NCI-H510A (cell line): ENCODE measurements around the gene VWA8.
"Not testable (repeated sequence)": the region's sequence is repeated elsewhere in the genome, so short reads cannot be mapped to it uniquely, and the experiment has no call there.

ENCODE experiments used
- DNase-seq: peaks from one replicate; lab custom pipeline; 2025; lab: John Stamatoyannopoulos, UW

The VWA8 gene

GRCh38 chr13:41922894-41923293 is 38.0 kb downstream of the VWA8 start:
- DNase-seq = not testable (repeated sequence)

DNA sequence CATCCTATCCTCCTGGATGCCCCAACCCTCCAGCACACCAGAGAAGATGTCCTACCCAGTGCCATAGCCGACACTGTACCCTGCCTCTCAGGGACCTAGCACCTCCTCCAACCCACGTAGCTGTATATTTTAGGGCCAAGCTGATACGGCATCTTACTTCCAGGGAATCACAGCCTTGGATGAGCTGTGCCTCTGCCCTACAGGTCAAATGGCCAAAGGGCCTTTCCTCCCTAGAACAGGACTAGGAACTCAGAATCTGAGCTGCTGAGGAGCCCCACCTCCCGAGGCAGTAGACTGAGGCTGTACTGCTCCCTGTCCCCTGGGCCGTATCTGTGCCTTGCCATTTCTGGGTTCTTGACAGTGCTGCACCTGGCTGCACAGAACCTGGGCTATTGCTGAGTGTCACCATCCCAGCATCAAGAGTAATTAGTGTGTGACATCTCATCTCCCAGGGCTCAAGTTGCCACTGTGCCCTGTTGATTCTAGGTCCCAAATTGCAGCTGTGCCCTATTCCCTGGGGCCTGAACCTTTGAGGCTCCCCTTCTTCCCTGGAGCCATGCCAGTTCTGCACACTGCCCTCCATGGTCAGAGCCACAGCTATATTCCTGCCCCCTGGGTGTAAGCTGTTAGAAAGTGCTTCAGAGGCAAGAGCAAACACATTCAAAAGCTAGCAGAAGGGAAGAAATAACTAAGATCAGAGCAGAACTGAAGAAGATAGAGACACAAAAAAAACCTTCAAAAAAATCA is 41.0 kb downstream of the VWA8 start:
- no peak for DNase-seq

- DNase-seq = no peak
Measured at GRCh38 chr13:41919031-41919740, 41.7 kb downstream of the VWA8 start.

GRCh38 chr13:41917641-41918040 is 43.3 kb downstream of the VWA8 start:
- DNase-seq = no peak

DNA sequence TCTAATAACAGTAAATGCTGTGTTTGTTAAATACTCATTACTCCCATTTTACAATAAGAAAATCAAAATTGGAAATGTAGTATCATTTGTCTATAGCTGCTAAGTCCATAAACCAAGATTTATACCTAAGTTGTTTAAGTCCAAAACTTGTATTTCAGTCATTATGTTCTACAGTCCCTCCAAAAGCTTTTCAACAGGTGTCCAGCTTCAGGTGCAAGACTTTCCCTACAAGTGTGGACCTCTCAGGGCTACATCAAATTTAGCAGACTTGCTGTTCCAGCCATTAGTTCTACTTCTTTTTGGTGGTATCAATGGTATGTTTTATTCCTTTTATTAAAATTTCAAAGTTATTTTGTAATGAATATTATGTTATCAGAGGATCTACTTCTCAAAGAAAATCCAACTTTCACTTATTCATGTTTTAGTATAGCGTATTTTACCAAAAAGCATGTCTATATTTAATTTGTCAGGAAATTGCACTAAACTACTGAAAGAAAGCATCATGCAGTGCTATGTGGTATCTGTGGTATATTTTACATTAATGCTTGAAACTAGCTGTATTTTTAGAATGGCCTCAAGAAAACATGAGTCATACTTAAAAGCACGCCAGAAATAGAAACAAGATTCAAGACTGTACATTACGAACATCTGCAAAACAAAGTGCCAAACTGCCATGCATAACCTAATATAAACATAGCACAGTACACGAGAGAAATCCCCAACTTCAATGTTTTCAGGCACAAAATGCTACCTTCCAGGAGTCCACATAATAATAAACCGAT is 44.5 kb downstream of the VWA8 start:
- DNase-seq = no peak

DNA sequence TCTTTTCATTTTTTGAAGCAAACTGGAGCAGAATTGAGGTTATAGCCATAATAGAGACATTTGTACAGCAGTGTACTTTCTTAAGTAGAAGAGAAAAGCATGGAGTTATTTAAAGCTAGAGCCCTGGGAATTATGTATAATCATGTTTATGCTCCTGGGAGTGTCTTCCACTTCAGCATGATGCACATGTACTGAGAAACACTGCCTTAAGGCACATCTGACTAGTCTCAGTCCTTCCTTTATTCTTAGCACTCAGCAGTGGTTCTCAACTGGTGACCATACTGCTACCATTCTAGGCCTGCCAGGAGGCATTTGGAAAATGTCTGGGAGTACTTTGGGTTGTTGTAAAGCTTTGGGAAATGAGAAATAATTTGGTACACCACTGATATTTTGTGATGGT is 45.8 kb downstream of the VWA8 start:
- DNase-seq = no peak

DNA sequence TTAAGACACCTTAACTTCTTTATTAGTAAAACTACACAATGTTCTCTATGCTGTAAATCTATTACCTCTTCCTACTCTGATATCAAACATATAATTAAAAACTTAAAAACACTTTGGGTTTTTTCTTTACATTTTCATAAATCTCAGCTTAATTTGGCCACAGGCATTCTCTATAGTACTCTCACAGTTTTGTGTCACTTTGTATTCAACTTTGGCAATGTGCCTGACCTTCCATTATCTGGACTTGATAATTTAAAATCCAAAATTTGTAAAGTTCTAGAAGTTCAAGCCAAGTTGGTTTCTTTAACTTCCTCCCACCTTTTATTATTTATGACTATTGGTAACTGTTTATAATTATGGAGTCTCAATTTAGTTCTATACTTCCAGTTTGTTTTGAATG is 46.4 kb downstream of the VWA8 start:
- DNase-seq = no peak

- DNase-seq = no peak
Measured at GRCh38 chr13:41909506-41909905, 51.4 kb downstream of the VWA8 start.

GRCh38 chr13:41905600-41906254 is 55.2 kb downstream of the VWA8 start:
- no peak for DNase-seq

GRCh38 chr13:41900918-41901317 is 60.0 kb downstream of the VWA8 start:
- no peak for DNase-seq

GRCh38 chr13:41898411-41898810 is 62.5 kb downstream of the VWA8 start:
- DNase-seq = not testable (repeated sequence)

GRCh38 chr13:41897126-41897525 is 63.8 kb downstream of the VWA8 start:
- DNase-seq = no peak

GRCh38 chr13:41895478-41895877 is 65.4 kb downstream of the VWA8 start:
- no peak for DNase-seq

- no peak for DNase-seq
Measured at GRCh38 chr13:41891119-41891518, 69.8 kb downstream of the VWA8 start.

DNA sequence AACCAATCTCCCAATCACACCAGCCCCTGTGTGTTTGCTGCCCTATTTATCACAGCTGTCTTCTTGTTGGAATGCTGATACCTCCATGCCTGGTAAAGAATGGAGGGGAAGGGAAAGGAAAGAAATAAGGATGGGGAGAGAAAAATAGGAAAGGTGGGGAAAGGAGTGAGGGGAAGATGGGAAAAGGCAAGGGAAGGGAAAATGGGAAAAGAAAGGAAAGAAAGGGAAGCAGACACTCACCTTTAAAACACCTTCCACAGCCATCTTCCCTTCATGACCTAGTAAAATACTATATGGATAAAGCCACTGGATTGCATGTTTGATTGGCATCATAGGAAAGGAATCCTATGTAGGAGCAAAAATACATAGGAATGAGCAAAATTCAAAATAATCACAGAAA is 77.8 kb downstream of the VWA8 start:
- no peak for DNase-seq

GRCh38 chr13:41881890-41882289 is 79.0 kb downstream of the VWA8 start:
- not testable (repeated sequence) for DNase-seq

- DNase-seq = no peak
Measured at GRCh38 chr13:41880966-41881365, 79.9 kb downstream of the VWA8 start.

DNA sequence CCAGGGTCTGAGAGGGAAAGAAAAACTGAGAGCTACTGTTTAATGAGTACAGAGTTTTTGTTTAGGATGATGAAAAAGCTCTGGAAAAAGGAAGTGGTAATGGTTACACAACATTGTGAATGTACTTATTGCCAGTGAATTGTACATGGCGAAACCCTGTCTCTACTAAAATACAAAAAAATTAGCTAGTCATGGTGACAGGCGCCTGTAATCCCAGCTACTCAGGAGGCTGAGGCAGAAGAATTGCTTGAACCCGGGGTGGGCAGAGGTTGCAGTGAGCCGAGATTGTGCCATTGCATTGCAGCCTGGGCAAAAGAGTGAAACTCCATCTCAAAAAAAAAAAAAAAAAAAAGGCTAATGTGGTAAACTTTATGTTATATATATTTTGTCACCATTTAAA is 96.3 kb downstream of the VWA8 start:
- DNase-seq = no peak

DNA sequence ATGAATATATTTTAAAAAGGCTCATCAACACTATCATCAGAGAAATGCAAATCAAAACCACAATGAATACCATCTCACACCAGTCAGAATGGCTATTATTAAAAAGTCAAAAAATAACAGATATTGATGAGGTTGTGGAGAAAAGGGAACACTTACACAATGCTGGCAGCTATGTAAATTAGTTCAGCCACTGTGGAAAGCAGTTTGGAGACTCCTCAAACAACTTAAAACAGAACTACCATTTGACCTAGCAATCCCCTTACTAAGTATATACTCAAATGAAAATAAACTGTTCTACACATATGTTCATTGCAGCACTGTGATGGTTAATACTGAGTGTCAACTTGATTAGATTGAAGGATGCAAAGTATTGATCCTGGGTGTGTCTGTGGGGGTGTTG is 98.2 kb downstream of the VWA8 start:
- not testable (repeated sequence) for DNase-seq

DNA sequence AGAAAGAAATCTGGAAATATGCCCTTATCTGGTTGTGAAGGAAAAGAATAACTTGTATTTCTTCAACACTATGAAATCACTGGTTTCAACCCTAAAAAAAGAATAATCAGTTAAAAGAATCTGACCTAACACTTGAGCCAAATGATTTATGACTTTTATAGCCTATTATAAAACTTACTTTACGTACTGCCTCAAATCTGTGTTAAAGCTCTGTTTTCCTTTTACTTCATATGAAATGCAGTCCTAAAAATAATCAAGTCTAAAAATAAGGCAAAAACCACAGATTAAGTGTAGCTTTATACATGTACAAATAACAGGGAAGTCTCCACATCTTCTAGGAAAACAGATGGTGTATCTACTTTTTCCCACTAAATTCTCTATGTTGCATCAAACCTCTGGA is 101.3 kb downstream of the VWA8 start:
- no peak for DNase-seq

DNA sequence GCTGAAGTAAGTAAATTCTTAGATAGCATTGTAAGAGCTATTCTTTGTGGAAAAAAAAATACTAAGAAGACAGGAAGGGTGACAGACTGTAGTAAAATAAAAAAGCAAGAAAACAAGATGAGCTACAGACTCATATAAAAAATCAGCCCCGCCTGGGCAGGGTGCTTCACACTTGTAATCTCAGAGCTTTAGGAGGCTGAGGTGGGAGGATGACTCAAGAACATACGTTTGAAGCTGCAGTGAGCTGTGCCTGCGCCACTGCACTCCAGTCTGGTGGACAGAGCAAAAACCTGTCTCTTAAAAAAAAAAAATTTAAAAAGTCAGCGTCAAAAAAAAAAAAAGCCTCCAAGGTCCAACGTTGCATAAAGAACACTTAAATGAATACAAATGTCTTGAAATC is 102.1 kb downstream of the VWA8 start:
- DNase-seq = no peak

GRCh38 chr13:41854758-41855157 is 106.2 kb downstream of the VWA8 start:
- no peak for DNase-seq
